Measurements from ENCODE around the gene FOXN3. TPM values are rescaled to one million over a fixed set of nuclear protein-coding genes. Genes with fewer than 3 reads are reported as not detected.

The FOXN3 gene
- total RNA-seq, 6 experiments from 2014 or later, result 31.9 to 43.4 (median 37.9) TPM

- peaks cover 16% of the 10 kb centered on the region for H3K4me1 Mint-ChIP-seq (ENCODE audit: low read depth)
- TF ChIP-seq, protein P1, sequence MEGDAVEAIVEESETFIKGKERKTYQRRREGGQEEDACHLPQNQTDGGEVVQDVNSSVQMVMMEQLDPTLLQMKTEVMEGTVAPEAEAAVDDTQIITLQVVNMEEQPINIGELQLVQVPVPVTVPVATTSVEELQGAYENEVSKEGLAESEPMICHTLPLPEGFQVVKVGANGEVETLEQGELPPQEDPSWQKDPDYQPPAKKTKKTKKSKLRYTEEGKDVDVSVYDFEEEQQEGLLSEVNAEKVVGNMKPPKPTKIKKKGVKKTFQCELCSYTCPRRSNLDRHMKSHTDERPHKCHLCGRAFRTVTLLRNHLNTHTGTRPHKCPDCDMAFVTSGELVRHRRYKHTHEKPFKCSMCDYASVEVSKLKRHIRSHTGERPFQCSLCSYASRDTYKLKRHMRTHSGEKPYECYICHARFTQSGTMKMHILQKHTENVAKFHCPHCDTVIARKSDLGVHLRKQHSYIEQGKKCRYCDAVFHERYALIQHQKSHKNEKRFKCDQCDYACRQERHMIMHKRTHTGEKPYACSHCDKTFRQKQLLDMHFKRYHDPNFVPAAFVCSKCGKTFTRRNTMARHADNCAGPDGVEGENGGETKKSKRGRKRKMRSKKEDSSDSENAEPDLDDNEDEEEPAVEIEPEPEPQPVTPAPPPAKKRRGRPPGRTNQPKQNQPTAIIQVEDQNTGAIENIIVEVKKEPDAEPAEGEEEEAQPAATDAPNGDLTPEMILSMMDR (IDR thresholded peaks at IDR 0.05), result no peak
- no peaks in the 10 kb centered on the region for H3K36me3 Mint-ChIP-seq (ENCODE audit: low read depth)
- no peaks in the 10 kb centered on the region for H3K9me3 Mint-ChIP-seq
- no peak overlapping the region for H3K4me3 Mint-ChIP-seq
- H3K27ac Mint-ChIP-seq, result no peak overlapping the region
- no peak for DNase-seq
- H3K27me3 Mint-ChIP-seq (ENCODE audit: insufficient read depth), result no peaks in the 10 kb centered on the region; the same call in 1 of the 2 replicates
These were observed 175.8 kb downstream of the FOXN3 start for GRCh38 chr14:89241257-89241656.

GRCh38 chr14:89240414-89240813 is 176.6 kb downstream of the FOXN3 start:
- no peak overlapping the region for H3K27ac Mint-ChIP-seq
- TF ChIP-seq, protein P1 (IDR thresholded peaks at IDR 0.05), result no peak
- 0 out of 2 replicates have a peak, but pooled peaks cover 4% of the 10 kb centered on the region for H3K36me3 Mint-ChIP-seq (ENCODE audit: low read depth)
- H3K4me3 Mint-ChIP-seq, result no peak overlapping the region
- no peaks in the 10 kb centered on the region for H3K9me3 Mint-ChIP-seq
- H3K27me3 Mint-ChIP-seq (ENCODE audit: insufficient read depth), result no peaks in the 10 kb centered on the region; the same call in 1 of the 2 replicates
- DNase-seq, result no peak
- H3K4me1 Mint-ChIP-seq (ENCODE audit: low read depth), result peaks cover 16% of the 10 kb centered on the region

- no peak overlapping the region for H3K27ac Mint-ChIP-seq
- no peaks in the 10 kb centered on the region; the same call in 1 of the 2 replicates for H3K27me3 Mint-ChIP-seq (ENCODE audit: insufficient read depth)
- H3K4me1 Mint-ChIP-seq (ENCODE audit: low read depth), result peaks cover 16% of the 10 kb centered on the region
- H3K9me3 Mint-ChIP-seq, result no peaks in the 10 kb centered on the region
- 0 out of 2 replicates have a peak, but pooled peaks cover 4% of the 10 kb centered on the region for H3K36me3 Mint-ChIP-seq (ENCODE audit: low read depth)
- DNase-seq, result no peak
- TF ChIP-seq, protein P1 (IDR thresholded peaks at IDR 0.05), result no peak
- no peak overlapping the region for H3K4me3 Mint-ChIP-seq
These were observed 178.0 kb downstream of the FOXN3 start for GRCh38 chr14:89239023-89239422.

- no peak for DNase-seq
- TF ChIP-seq, protein P1 (IDR thresholded peaks at IDR 0.05), result peak; percentile 72
- Mint-ChIP-seq H3K27ac (no peak overlapping the region), H3K4me3 (no peak overlapping the region), H3K36me3 (ENCODE audit: low read depth) (0 out of 2 replicates have a peak, but pooled peaks cover 4% of the 10 kb centered on the region), H3K27me3 (ENCODE audit: insufficient read depth) (no peaks in the 10 kb centered on the region; the same call in 1 of the 2 replicates), H3K9me3 (no peaks in the 10 kb centered on the region), H3K4me1 (ENCODE audit: low read depth) (peaks cover 16% of the 10 kb centered on the region)
These were observed 179.0 kb downstream of the FOXN3 start for GRCh38 chr14:89237921-89238529.

DNA sequence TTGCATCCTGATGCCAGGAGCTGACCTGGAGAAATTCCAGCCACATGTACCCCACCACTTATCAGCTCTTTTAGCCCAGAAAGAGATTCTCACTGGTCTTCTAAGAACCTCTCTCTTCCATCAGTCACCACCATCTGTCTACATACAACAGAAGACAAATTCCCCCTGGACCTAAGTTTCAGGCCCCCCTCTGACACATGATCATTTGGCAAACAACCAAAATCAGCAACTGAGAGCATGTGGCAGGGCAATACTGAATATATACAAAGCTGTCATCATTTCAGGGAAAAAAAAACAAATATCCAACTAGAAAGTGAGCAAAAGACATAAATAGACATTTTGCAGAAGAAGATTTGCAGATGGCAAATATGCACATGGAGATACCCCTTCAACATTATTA is 180.2 kb downstream of the FOXN3 start:
- TF ChIP-seq, protein P1 (IDR thresholded peaks at IDR 0.05), result no peak
- Mint-ChIP-seq H3K4me1 (ENCODE audit: low read depth) (peaks cover 16% of the 10 kb centered on the region), H3K27ac (no peak overlapping the region), H3K36me3 (ENCODE audit: low read depth) (0 out of 2 replicates have a peak, but pooled peaks cover 4% of the 10 kb centered on the region), H3K27me3 (ENCODE audit: insufficient read depth) (no peaks in the 10 kb centered on the region; the same call in 1 of the 2 replicates), H3K9me3 (no peaks in the 10 kb centered on the region), H3K4me3 (no peak overlapping the region)
- no peak for DNase-seq

Data from HFFc6 (cell line).